Trophoblast cell (in vitro differentiated cells and primary cell): ENCODE data around the gene NFATC2.

Experiments used
- DNase-seq, 2 donors: peaks; one replicate each; pipeline ENCODE4 v3.0.0-alpha.2; 2016
- H2AFZ ChIP-seq: 2 replicates; pipeline ENCODE4 v1.6.1; 2013; ENCODE audit warnings: low read length, moderate library complexity, mild to moderate bottlenecking; ENCODE audit not compliant: insufficient read depth, poor library complexity
- H2AK5ac ChIP-seq: 2 replicates; pipeline ENCODE4 v1.6.1; 2013; ENCODE audit warnings: mild to moderate bottlenecking, low read length
- H2BK120ac ChIP-seq: 2 replicates; pipeline ENCODE4 v1.6.1; 2013; ENCODE audit warnings: low read length, mild to moderate bottlenecking, moderate library complexity; ENCODE audit not compliant: insufficient read depth, poor library complexity
- H2BK12ac ChIP-seq: 2 replicates; pipeline ENCODE4 v1.6.1; 2013; ENCODE audit warnings: mild to moderate bottlenecking, low read length, moderate library complexity
- H2BK5ac ChIP-seq: 2 replicates; pipeline ENCODE4 v1.6.1; 2013; ENCODE audit warnings: low read length, low read depth, moderate library complexity, mild to moderate bottlenecking; ENCODE audit not compliant: poor library complexity
- H3K14ac ChIP-seq: 2 replicates; pipeline ENCODE4 v1.6.1; 2013; ENCODE audit warnings: mild to moderate bottlenecking, low read length
- H3K18ac ChIP-seq: 2 replicates; pipeline ENCODE4 v1.6.1; 2013; ENCODE audit warnings: mild to moderate bottlenecking, low read length
- H3K23ac ChIP-seq: 2 replicates; pipeline ENCODE4 v1.6.1; 2013; ENCODE audit warnings: low read length
- H3K27ac ChIP-seq: 2 replicates; pipeline ENCODE4 v1.5.1; 2013; ENCODE audit warnings: low read depth, mild to moderate bottlenecking, inconsistent platforms, low read length, moderate library complexity
- H3K27me3 ChIP-seq: 2 replicates; pipeline ENCODE4 v1.6.1; 2013; ENCODE audit warnings: inconsistent platforms, mild to moderate bottlenecking, low read length, moderate library complexity; ENCODE audit not compliant: insufficient read depth
- H3K36me3 ChIP-seq, 2 experiments: 1 replicate in 1 of 2; 2 replicates in 1 of 2; pipeline ENCODE4 v1.6.1; 2013; ENCODE audit warnings: low read length in 2 of 2, mild to moderate bottlenecking in 2 of 2, moderate library complexity in 1 of 2; ENCODE audit not compliant: insufficient read depth in 2 of 2, control insufficient read depth in 1 of 2
- H3K4ac ChIP-seq: 2 replicates; pipeline ENCODE4 v1.6.1; 2013; ENCODE audit warnings: low read depth, mild to moderate bottlenecking, low read length, moderate library complexity
- H3K4me1 ChIP-seq, 2 experiments: 1 replicate in 1 of 2; 2 replicates in 1 of 2; pipeline ENCODE4 v1.6.1; 2013; ENCODE audit warnings: low read length in 2 of 2, mild to moderate bottlenecking in 2 of 2, moderate library complexity in 1 of 2; ENCODE audit not compliant: insufficient read depth in 2 of 2, control insufficient read depth in 1 of 2
- H3K4me2 ChIP-seq: 2 replicates; pipeline ENCODE4 v1.6.1; 2013; ENCODE audit warnings: inconsistent platforms, mild to moderate bottlenecking, low read length, moderate library complexity
- H3K4me3 ChIP-seq: 2 replicates; pipeline ENCODE4 v1.5.1; 2013; ENCODE audit warnings: mild to moderate bottlenecking, low read depth, low read length, inconsistent platforms
- H3K79me1 ChIP-seq: one replicate; pipeline ENCODE4 v1.6.1; 2013; ENCODE audit warnings: low read length
- H3K79me2 ChIP-seq: 2 replicates; pipeline ENCODE4 v1.6.1; 2013; ENCODE audit warnings: low read length, mild to moderate bottlenecking; ENCODE audit not compliant: control insufficient read depth, insufficient read depth, poor library complexity
- H3K9ac ChIP-seq: 2 replicates; pipeline ENCODE4 v1.6.1; 2013; ENCODE audit warnings: mild to moderate bottlenecking, low read length
- H3K9me3 ChIP-seq: 2 replicates; pipeline ENCODE4 v1.6.1; 2013; ENCODE audit warnings: low read depth, mild to moderate bottlenecking, control low read depth, inconsistent platforms, low read length; ENCODE audit not compliant: insufficient read depth
- H4K12ac ChIP-seq: 2 replicates; pipeline ENCODE4 v1.6.1; 2013; ENCODE audit warnings: low read depth, mild to moderate bottlenecking, low read length, moderate library complexity
- H4K8ac ChIP-seq: 2 replicates; pipeline ENCODE4 v1.6.1; 2013; ENCODE audit warnings: low read depth, mild to moderate bottlenecking, low read length, moderate library complexity
- H4K91ac ChIP-seq: one replicate; pipeline ENCODE4 v1.6.1; 2013; ENCODE audit warnings: low read depth, mild to moderate bottlenecking, low read length, moderate library complexity
- WGBS: extraction: QIAGEN DNeasy Blood & Tissue Kit; methylation state at CpG from one replicate; pipeline ENCODE4 v1.1.7; 2013; ENCODE audit warnings: missing lambda C conversion rate; ENCODE audit not compliant: insufficient read length, insufficient coverage; ENCODE audit errors: extremely low coverage; 5-methylcytosine and 5-hydroxymethylcytosine counted together

NFATC2 gene

GRCh38 chr20:51586005-51586440 lies 43.5 kb upstream of the NFATC2 start:
- no peaks in the 10 kb centered on the region for H3K9me3 ChIP-seq
- no peak overlapping the region for H3K4me2 ChIP-seq
- no peaks in the 10 kb centered on the region for H3K27me3 ChIP-seq
- DNase-seq: peak; percentile 89 to 90
- no peak overlapping the region for H3K4ac ChIP-seq
- peaks cover 16% of the 10 kb centered on the region for H3K79me1 ChIP-seq
- peaks cover 6 to 17% of the 10 kb centered on the region in 2 experiments for H3K4me1 ChIP-seq
- no CpG with 5 or more reads among the region's 4 CpGs for WGBS
- H3K4me3 ChIP-seq: no peak overlapping the region
- no peak overlapping the region for H4K8ac ChIP-seq
- no peak overlapping the region for H2BK120ac ChIP-seq
- no peak overlapping the region for H3K18ac ChIP-seq
- peak overlapping the region; percentile 33 for H4K91ac ChIP-seq
- H3K79me2 ChIP-seq: no peaks in the 10 kb centered on the region
- peak overlapping the region; percentile 77 for H3K27ac ChIP-seq
- H3K9ac ChIP-seq: no peak overlapping the region
- H3K14ac ChIP-seq: no peak overlapping the region
- H2BK5ac ChIP-seq: peak overlapping the region; percentile 80
- H3K23ac ChIP-seq: no peak overlapping the region
- H4K12ac ChIP-seq: no peak overlapping the region
- no peak overlapping the region for H2AK5ac ChIP-seq
- H2AFZ ChIP-seq: no peak overlapping the region
- H3K36me3 ChIP-seq: no peaks in the 10 kb centered on the region
- peak overlapping the region; percentile 28 for H2BK12ac ChIP-seq

GRCh38 chr20:51585148-51585547 lies 42.6 kb upstream of the NFATC2 start:
- Histone ChIP-seq H3K79me2 (no peaks in the 10 kb centered on the region), H4K8ac (no peak overlapping the region), H3K36me3 (no peaks in the 10 kb centered on the region), H2AFZ (no peak overlapping the region), H3K79me1 (peaks cover 16% of the 10 kb centered on the region), H3K4me3 (no peak overlapping the region), H2BK5ac (peak overlapping the region; percentile 80), H3K27ac (peak overlapping the region; percentile 77), H3K4me1 (peaks cover 6 to 17% of the 10 kb centered on the region in 2 experiments), H2BK120ac (peak overlapping the region; percentile 76), H3K4ac (no peak overlapping the region), H3K9ac (no peak overlapping the region), H3K27me3 (no peaks in the 10 kb centered on the region), H2AK5ac (no peak overlapping the region), H3K9me3 (peaks cover 2% of the 10 kb centered on the region), H3K4me2 (no peak overlapping the region), H4K91ac (peak overlapping the region; percentile 33), H4K12ac (no peak overlapping the region), H2BK12ac (no peak overlapping the region), H3K23ac (no peak overlapping the region), H3K14ac (no peak overlapping the region), H3K18ac (no peak overlapping the region)
- no peak for DNase-seq
- no CpG with 5 or more reads among the region's 4 CpGs for WGBS

- H3K27me3 ChIP-seq: no peaks in the 10 kb centered on the region
- no peak overlapping the region for H3K9ac ChIP-seq
- H3K4ac ChIP-seq: no peak overlapping the region
- no peak overlapping the region for H3K23ac ChIP-seq
- H2AFZ ChIP-seq: no peak overlapping the region
- no CpG with 5 or more reads among the region's 4 CpGs for WGBS
- H3K4me3 ChIP-seq: no peak overlapping the region
- H4K91ac ChIP-seq: peak overlapping the region; percentile 30
- H4K12ac ChIP-seq: no peak overlapping the region
- H2AK5ac ChIP-seq: no peak overlapping the region
- H3K4me1 ChIP-seq: peaks cover 9 to 19% of the 10 kb centered on the region in 2 experiments
- H2BK12ac ChIP-seq: no peak overlapping the region
- H4K8ac ChIP-seq: no peak overlapping the region
- peak overlapping the region; percentile 80 for H2BK5ac ChIP-seq
- peak overlapping the region; percentile 77 for H3K27ac ChIP-seq
- no peaks in the 10 kb centered on the region for H3K79me2 ChIP-seq
- DNase-seq: no peak
- peaks cover 19% of the 10 kb centered on the region for H3K79me1 ChIP-seq
- peaks cover 2% of the 10 kb centered on the region for H3K9me3 ChIP-seq
- no peaks in the 10 kb centered on the region for H3K36me3 ChIP-seq
- H2BK120ac ChIP-seq: no peak overlapping the region
- H3K4me2 ChIP-seq: no peak overlapping the region
- no peak overlapping the region for H3K14ac ChIP-seq
- H3K18ac ChIP-seq: no peak overlapping the region
These were observed 42.2 kb upstream of the NFATC2 start for GRCh38 chr20:51584737-51585136.

DNA sequence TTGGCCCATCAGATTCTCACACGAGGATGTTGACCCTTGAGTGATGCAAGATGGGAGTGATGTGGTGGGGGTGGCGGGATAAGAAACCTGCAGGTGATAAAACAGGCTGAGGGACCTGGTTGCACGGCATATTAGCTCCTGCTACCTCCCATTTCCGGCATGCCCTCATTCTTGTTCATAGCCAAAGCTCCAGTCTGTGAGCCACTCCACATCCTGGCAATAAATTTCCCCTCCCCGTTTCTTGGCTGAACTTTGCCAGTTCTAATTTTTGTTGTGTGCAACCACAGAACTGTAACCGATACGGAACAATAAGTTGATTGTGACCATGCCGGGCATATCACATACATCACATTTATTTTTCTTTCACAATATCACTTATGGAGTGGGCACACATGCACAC lies 41.6 kb upstream of the NFATC2 start:
- Histone ChIP-seq H2BK120ac (peak overlapping the region; percentile 39), H3K79me1 (peaks cover 22% of the 10 kb centered on the region), H3K9ac (no peak overlapping the region), H3K4me3 (no peak overlapping the region), H3K27ac (peak overlapping the region; percentile 77), H3K18ac (no peak overlapping the region), H3K79me2 (no peaks in the 10 kb centered on the region), H3K27me3 (no peaks in the 10 kb centered on the region), H3K4me1 (peaks cover 11 to 21% of the 10 kb centered on the region in 2 experiments), H3K36me3 (no peaks in the 10 kb centered on the region), H3K4me2 (no peak overlapping the region), H3K14ac (no peak overlapping the region), H2AK5ac (no peak overlapping the region), H3K23ac (no peak overlapping the region), H3K4ac (no peak overlapping the region), H2BK12ac (peak overlapping the region; percentile 2), H3K9me3 (peaks cover 2% of the 10 kb centered on the region), H4K91ac (peak overlapping the region; percentile 22), H4K8ac (no peak overlapping the region), H2AFZ (no peak overlapping the region), H4K12ac (no peak overlapping the region), H2BK5ac (peak overlapping the region; percentile 20)
- no CpG with 5 or more reads among the region's 8 CpGs for WGBS
- no peak for DNase-seq
